ENCODE results near the gene TULP4. TPM values are rescaled to one million over a fixed set of nuclear protein-coding genes. Genes with fewer than 3 reads are reported as not detected.
"Not testable (repeated sequence)": the region's sequence is repeated elsewhere in the genome, so short reads cannot be mapped to it uniquely, and the experiment has no call there.

The TULP4 gene
- total RNA-seq, 2 donors from 2014 or later, result 19.5 to 20.8 TPM

DNA sequence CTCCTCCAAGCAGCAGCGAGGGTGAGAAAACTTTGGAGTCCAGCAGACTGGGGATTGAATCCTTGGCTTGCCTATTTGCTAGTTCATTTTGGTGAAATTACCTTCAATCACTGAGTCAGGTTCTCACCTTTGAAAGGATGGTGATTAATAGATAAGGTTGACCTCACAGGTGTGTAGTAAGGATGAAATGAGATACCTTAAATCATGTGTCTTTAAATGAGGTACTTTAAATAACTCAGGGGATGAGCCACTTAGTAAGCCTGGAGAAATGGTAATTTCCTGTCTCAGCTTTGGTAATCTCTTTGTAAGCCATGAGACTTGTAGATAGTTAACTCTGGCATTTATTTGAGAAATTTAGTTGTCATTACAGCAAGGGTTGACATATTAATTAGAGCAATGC lies 70.2 kb downstream of the TULP4 start:
- Mint-ChIP-seq H3K36me3 (ENCODE audit: insufficient read depth in 2 of 2) (no peaks in the 10 kb centered on the region), H3K27me3 (ENCODE audit: low read depth) (no peaks in the 10 kb centered on the region), H3K4me1 (ENCODE audit: low read depth) (no peaks in the 10 kb centered on the region), H3K9me3 (no peaks in the 10 kb centered on the region), H3K4me3 (no peak overlapping the region), H3K27ac (no peak overlapping the region)
- ATAC-seq (replicated peaks in 1 of 2) (no peak), DNase-seq (no peak)

DNA sequence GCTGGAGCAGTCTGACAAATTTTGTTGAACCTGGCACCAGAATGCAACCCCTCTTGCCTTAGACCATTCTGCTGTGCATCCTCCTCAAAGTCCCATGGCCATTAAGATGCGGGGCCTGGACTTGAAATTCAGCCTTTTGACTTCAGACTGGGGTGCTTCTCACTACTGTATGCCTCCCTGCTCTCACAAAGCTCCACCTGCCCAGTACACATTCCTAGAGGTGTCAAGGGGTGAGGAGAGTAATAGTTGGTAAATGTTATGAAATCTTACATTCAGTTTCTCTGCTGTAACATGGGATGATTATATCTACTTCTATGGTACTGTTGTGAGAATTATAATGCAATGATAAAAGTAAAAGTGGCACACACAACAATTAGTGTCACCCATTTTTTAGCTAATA lies 70.8 kb downstream of the TULP4 start:
- ATAC-seq (replicated peaks in 1 of 2) (no peak), DNase-seq (no peak)
- H3K9me3 Mint-ChIP-seq, result no peaks in the 10 kb centered on the region
- H3K27ac Mint-ChIP-seq, result no peak overlapping the region
- H3K4me1 Mint-ChIP-seq (ENCODE audit: low read depth), result no peaks in the 10 kb centered on the region
- no peaks in the 10 kb centered on the region for H3K27me3 Mint-ChIP-seq (ENCODE audit: low read depth)
- no peaks in the 10 kb centered on the region for H3K36me3 Mint-ChIP-seq (ENCODE audit: insufficient read depth in 2 of 2)
- H3K4me3 Mint-ChIP-seq, result no peak overlapping the region

DNA sequence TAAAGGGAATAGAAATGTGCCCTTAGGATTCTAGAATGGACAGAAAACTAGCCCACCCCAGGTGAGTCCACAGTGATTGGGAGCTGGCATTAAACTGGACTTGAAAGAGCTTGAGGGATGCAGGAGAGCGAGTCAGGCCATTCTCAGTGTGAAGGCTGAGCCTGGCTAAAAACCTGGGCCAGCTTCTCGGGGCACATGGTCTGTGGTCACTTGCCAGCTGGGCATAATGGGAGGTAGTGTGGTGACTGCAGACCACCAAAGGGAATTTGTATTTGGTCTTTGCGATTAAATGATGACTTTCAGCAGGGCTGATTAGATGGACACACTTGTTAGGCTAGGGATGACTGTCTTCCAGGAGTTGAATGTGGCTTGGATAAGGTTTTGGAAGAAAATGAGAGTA lies 71.3 kb downstream of the TULP4 start:
- DNase-seq, result no peak
- H3K27me3 Mint-ChIP-seq (ENCODE audit: low read depth), result no peaks in the 10 kb centered on the region
- no peaks in the 10 kb centered on the region for H3K9me3 Mint-ChIP-seq
- no peak overlapping the region for H3K27ac Mint-ChIP-seq
- no peak overlapping the region for H3K4me3 Mint-ChIP-seq
- no peak for ATAC-seq (replicated peaks in 1 of 2)
- H3K4me1 Mint-ChIP-seq (ENCODE audit: low read depth), result no peaks in the 10 kb centered on the region
- H3K36me3 Mint-ChIP-seq (ENCODE audit: insufficient read depth in 2 of 2), result no peaks in the 10 kb centered on the region

DNA sequence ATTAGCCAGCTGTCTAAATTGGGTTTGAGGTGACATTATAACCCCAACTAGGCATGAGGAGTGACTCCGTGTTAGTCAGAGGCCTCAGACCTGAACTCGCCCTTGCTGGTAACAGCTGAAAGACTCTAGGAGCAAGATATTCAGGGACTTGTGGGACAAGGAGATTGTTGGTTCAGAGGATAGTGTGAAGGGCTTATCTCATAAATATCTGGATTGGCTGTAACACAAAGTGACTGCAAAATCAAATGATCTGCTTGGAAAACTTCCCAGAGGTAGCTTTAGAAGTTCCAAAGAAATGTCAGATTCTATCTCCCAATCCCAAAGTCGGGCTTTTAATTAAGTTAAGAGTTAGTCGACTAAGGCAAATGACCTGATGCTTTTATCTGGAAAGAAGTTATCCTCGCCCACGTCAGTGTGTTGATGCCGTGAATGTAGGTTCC lies 72.4 kb downstream of the TULP4 start:
- ATAC-seq (replicated peaks in 1 of 2) (no peak), DNase-seq (no peak)
- Mint-ChIP-seq H3K9me3 (no peaks in the 10 kb centered on the region), H3K4me1 (ENCODE audit: low read depth) (peaks cover 8% of the 10 kb centered on the region), H3K36me3 (ENCODE audit: insufficient read depth in 2 of 2) (no peaks in the 10 kb centered on the region), H3K27ac (no peak overlapping the region), H3K4me3 (no peak overlapping the region), H3K27me3 (ENCODE audit: low read depth) (no peaks in the 10 kb centered on the region)

DNA sequence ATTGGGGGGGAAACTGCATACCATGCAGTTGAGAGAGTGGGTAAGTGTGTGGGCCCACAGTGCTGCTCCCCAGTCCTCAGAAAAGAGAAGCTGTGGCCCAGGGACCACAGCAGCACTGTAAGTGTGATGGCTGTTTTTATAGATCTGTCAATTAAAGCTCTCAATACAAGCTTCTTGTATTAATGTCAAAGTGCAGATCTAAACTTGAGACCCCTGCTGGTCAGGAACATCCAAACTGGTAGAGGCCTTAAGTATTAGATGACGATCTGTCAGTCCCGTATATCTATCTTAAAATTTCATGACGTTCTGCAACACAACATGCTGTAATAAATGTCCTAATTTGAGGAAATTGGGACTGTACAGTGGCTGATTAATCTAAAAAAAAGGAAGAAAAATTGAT lies 74.8 kb downstream of the TULP4 start:
- H3K36me3 Mint-ChIP-seq (ENCODE audit: insufficient read depth in 2 of 2), result peaks cover 2 to 4% of the 10 kb centered on the region in 2 donors
- peaks cover 2 to 4% of the 10 kb centered on the region in 2 donors for H3K9me3 Mint-ChIP-seq
- no peak for ATAC-seq (replicated peaks in 1 of 2)
- no peak for DNase-seq
- H3K27me3 Mint-ChIP-seq (ENCODE audit: low read depth), result no peaks in the 10 kb centered on the region
- H3K4me1 Mint-ChIP-seq (ENCODE audit: low read depth), result peaks cover 8% of the 10 kb centered on the region
- no peak overlapping the region for H3K4me3 Mint-ChIP-seq
- H3K27ac Mint-ChIP-seq, result no peak overlapping the region

DNA sequence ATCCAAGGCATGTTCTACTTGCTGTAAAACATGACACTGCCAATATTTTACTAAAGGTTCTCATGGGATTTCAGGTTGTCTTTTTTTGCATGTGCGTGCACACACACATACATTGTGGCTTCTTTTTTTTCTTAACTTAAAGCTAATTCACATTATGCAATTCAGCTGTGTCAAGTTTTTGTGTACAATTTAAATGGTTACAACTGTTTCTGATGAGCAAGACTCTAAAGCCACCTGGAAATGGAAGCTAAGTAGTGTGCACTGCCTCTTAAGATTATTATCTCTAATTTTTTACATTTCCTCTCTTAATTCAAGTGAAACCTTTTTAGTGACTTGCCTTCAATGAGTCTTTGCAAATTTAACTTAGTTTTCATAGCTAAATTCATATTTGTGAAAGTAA lies 75.3 kb downstream of the TULP4 start:
- Mint-ChIP-seq H3K4me1 (ENCODE audit: low read depth) (peaks cover 8% of the 10 kb centered on the region), H3K36me3 (ENCODE audit: insufficient read depth in 2 of 2) (peaks cover 2 to 4% of the 10 kb centered on the region in 2 donors), H3K4me3 (no peak overlapping the region), H3K27ac (no peak overlapping the region), H3K9me3 (peaks cover 2 to 4% of the 10 kb centered on the region in 2 donors), H3K27me3 (ENCODE audit: low read depth) (no peaks in the 10 kb centered on the region)
- DNase-seq (no peak), ATAC-seq (replicated peaks in 1 of 2) (no peak)

DNA sequence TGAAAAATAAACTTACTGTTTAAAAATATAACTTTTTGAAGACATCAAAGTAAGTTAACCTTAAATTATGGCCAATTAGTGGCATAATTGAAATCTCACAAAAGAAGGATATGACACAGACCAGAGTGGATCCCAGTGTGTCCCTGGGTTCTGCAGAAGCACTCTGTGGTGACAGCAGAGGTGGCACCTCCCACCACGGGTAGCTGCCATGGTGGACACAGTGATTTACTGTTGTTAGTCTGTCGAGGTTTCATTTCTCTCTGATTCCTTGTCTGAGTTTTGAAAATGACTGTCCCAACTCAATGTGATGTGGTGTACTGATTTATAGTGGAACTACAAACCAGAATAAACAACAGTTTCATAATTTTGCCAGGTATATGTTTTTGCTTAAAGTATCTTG lies 76.5 kb downstream of the TULP4 start:
- H3K36me3 Mint-ChIP-seq (ENCODE audit: insufficient read depth in 2 of 2), result peaks cover 2 to 8% of the 10 kb centered on the region in 2 donors
- no peak overlapping the region for H3K27ac Mint-ChIP-seq
- ATAC-seq (replicated peaks in 1 of 2), result peak; percentile 56 to 61
- H3K9me3 Mint-ChIP-seq, result peaks cover 2 to 4% of the 10 kb centered on the region in 2 donors
- DNase-seq, result peak in 1 of 2 donors; percentile 17
- H3K27me3 Mint-ChIP-seq (ENCODE audit: low read depth), result no peaks in the 10 kb centered on the region
- H3K4me1 Mint-ChIP-seq (ENCODE audit: low read depth), result peaks cover 8% of the 10 kb centered on the region
- H3K4me3 Mint-ChIP-seq, result no peak overlapping the region

DNA sequence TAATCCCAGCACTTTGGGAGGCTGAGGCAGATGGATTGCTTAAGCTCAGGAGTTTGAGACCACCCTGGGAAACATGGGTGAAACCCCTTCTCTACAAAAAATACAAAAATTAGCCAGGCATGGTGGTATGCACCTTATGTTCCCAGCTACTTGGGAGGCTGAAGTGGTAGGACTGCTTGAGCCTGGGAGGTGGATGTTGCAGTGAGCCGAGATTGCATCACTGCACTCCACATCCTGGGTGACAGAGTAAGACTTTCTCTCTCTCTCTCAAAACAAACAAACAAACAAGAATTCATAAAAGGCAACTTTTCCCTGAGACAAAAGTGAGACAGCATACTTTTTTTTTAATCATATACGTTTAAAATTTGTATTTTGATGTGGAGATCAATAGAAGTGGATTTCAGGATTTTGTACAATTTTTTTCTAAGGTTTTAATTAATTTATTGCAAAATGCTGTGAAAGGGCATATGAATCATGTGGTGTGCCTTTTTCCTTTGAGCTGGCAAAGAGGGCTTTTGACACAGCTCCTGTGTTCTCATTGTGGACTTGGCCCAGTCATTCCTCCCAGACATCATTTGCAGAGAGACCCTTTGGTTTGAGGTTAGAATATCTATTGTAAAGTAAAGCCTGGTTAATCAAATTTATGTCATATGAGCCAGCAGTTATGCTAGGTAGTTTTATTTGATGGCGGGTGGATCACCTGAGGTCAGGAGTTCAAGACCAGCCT lies 77.1 kb downstream of the TULP4 start:
- DNase-seq (no peak), ATAC-seq (replicated peaks in 1 of 2) (peak in 1 of 2 donors; percentile 44)
- Mint-ChIP-seq H3K27me3 (ENCODE audit: low read depth) (no peaks in the 10 kb centered on the region), H3K9me3 (peaks cover 5 to 9% of the 10 kb centered on the region in 2 donors), H3K4me3 (no peak overlapping the region), H3K4me1 (ENCODE audit: low read depth) (peaks cover 8% of the 10 kb centered on the region), H3K27ac (no peak overlapping the region), H3K36me3 (ENCODE audit: insufficient read depth in 2 of 2) (peaks cover 6 to 14% of the 10 kb centered on the region in 2 donors)

DNA sequence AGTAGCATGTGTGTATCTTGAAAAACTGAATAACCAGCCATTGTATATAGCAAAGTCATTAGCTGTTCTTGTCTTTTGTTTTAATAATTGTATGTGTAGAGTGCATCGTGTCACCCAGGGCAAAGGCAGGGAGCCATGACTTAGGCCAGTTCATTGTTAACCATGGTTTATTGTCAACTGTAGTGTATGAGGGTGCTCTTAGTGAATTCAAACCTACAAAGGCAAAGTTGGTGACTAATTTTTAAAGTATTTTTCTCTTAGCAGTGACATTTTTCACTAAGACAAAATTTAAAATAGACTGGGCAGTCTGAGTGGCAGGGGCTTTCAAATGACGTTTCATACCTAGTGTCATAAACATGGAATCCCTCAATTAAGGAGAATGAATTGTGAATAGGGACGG lies 79.0 kb downstream of the TULP4 start:
- Mint-ChIP-seq H3K27ac (no peak overlapping the region), H3K36me3 (ENCODE audit: insufficient read depth in 2 of 2) (peaks cover 6 to 16% of the 10 kb centered on the region in 2 donors), H3K9me3 (peaks cover 5 to 9% of the 10 kb centered on the region in 2 donors), H3K4me3 (no peak overlapping the region), H3K27me3 (ENCODE audit: low read depth) (no peaks in the 10 kb centered on the region), H3K4me1 (ENCODE audit: low read depth) (peaks cover 8% of the 10 kb centered on the region)
- no peak for DNase-seq
- ATAC-seq (replicated peaks in 1 of 2), result no peak

DNA sequence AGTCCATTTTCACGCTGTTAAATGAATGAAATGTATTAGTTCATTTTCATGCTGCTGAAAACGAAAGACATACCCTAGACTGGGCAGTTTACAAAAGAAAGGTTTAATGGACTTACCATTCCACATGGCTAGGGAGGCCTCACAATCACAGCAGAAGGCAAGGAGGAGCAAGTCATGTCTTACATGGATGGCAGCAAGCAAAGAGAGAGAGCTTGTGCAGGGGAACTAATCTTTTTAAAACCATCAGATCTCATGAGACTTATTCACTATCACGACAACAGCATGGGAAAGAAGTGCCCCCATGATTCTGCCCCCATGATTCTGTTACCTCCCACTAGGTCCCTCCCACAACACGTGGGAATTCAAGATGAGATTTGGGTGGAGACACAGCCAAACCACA lies 79.7 kb downstream of the TULP4 start:
- ATAC-seq (replicated peaks in 1 of 2); H3K27me3 Mint-ChIP-seq (ENCODE audit: low read depth); H3K27ac Mint-ChIP-seq; H3K4me3 Mint-ChIP-seq; H3K9me3 Mint-ChIP-seq; DNase-seq; H3K4me1 Mint-ChIP-seq (ENCODE audit: low read depth): not testable (repeated sequence)
- H3K36me3 Mint-ChIP-seq (ENCODE audit: insufficient read depth in 2 of 2), result peaks cover 6 to 16% of the 10 kb centered on the region in 2 donors

DNA sequence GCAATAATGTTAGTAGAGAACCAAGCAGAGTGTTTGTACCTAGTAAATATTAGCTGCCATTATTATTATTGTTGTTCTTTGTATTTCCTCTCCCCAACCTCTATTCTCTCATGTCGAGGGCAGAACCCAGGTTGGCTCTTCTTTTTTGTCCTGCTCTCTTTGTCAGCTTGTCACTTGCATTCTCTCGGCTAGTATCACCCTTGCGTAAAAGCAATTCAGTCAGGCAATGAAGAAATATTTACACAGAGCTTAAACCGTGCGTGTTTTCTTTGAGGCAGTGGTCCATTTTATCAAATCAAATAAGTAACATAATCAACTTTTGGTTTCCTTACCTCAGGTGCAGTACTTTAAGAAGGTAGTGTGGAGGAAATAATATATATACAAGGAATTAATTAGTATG lies 83.9 kb downstream of the TULP4 start:
- H3K4me1 Mint-ChIP-seq (ENCODE audit: low read depth), result no peaks in the 10 kb centered on the region
- ATAC-seq (replicated peaks in 1 of 2) (no peak), DNase-seq (no peak)
- no peak overlapping the region for H3K27ac Mint-ChIP-seq
- H3K36me3 Mint-ChIP-seq (ENCODE audit: insufficient read depth in 2 of 2), result peaks cover 6 to 16% of the 10 kb centered on the region in 2 donors
- no peak overlapping the region for H3K4me3 Mint-ChIP-seq
- H3K27me3 Mint-ChIP-seq (ENCODE audit: low read depth), result no peaks in the 10 kb centered on the region
- peaks cover 5 to 8% of the 10 kb centered on the region in 2 donors for H3K9me3 Mint-ChIP-seq

DNA sequence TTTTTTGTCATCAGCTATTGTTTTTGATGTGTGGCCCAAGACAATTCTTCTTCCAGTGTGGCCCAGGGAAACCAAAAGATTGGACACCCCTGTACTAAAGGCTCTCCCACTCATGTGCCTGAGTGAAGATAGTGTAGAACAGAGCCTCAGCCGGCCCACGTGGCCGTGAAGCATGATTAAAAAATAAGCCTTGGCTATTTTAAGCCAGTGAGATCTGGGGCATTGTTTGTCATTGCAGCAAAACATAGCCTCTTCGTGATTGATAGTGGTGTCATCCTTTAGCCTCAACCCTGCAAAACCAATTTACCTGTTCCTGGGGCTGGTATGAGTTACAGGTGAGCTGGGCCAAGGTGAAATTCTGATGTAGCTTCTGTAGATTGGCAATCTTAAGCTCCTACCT lies 85.3 kb downstream of the TULP4 start:
- Mint-ChIP-seq H3K4me3 (no peak overlapping the region), H3K36me3 (ENCODE audit: insufficient read depth in 2 of 2) (peaks cover 4 to 12% of the 10 kb centered on the region in 2 donors), H3K4me1 (ENCODE audit: low read depth) (no peaks in the 10 kb centered on the region), H3K27me3 (ENCODE audit: low read depth) (no peaks in the 10 kb centered on the region), H3K27ac (no peak overlapping the region), H3K9me3 (peaks cover 3 to 6% of the 10 kb centered on the region in 2 donors)
- ATAC-seq (replicated peaks in 1 of 2), result no peak
- DNase-seq, result no peak

DNA sequence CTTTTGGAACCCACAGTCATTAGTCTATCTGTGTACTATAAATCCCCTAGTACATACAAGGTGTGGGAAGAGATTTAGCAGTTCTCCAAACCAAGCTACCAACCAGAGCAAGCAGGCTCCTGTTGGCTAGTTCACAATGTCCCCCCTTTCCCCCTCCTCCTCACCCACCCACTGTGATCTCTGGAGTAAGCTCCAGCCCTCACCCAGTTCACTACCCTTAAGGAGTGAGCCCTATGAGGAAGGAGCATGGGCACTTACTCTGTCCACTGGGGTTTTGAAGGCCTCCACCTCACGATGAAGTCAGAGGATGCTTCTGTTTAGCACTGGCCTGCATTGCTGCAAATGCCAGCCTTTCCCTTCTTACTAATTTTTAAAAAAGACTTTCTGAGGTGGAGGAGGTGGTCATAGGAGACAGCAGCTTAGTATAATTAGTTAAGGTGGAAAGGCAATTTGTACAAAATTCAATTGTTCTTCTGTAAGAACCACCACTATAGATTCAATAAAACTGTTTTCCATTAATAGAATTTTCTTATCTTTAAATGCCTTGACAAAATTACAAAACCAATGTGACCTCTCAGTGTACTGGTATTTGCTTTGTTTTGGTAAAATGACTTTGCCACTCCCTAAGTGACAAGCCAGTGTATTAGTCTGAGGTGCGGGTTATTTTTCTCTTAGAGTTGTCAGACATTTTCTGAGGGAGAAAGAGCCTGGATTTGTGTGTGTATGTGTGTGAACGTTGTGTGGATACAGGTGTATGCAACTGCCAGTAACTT lies 86.2 kb downstream of the TULP4 start:
- no peaks in the 10 kb centered on the region for H3K27me3 Mint-ChIP-seq (ENCODE audit: low read depth)
- H3K27ac Mint-ChIP-seq, result no peak overlapping the region
- H3K36me3 Mint-ChIP-seq (ENCODE audit: insufficient read depth in 2 of 2), result peaks cover 4 to 9% of the 10 kb centered on the region in 2 donors
- H3K4me1 Mint-ChIP-seq (ENCODE audit: low read depth), result no peaks in the 10 kb centered on the region
- no peak for DNase-seq
- ATAC-seq (replicated peaks in 1 of 2), result no peak
- no peak overlapping the region for H3K4me3 Mint-ChIP-seq
- H3K9me3 Mint-ChIP-seq, result peaks cover 3 to 6% of the 10 kb centered on the region in 2 donors
